GM19025 (cell line): ENCODE measurements around the gene IFITM2.
"Not testable (repeated sequence)": the region's sequence is repeated elsewhere in the genome, so short reads cannot be mapped to it uniquely, and the experiment has no call there.

Experiments used
- ATAC-seq: cut with Tn5 transposase; IDR thresholded peaks from one replicate; pipeline ENCODE4 v1.9.1; 2021; ENCODE audit warnings: mild to moderate bottlenecking, low read depth, moderate library complexity; ENCODE audit not compliant: unreplicated experiment

Gene IFITM2

DNA sequence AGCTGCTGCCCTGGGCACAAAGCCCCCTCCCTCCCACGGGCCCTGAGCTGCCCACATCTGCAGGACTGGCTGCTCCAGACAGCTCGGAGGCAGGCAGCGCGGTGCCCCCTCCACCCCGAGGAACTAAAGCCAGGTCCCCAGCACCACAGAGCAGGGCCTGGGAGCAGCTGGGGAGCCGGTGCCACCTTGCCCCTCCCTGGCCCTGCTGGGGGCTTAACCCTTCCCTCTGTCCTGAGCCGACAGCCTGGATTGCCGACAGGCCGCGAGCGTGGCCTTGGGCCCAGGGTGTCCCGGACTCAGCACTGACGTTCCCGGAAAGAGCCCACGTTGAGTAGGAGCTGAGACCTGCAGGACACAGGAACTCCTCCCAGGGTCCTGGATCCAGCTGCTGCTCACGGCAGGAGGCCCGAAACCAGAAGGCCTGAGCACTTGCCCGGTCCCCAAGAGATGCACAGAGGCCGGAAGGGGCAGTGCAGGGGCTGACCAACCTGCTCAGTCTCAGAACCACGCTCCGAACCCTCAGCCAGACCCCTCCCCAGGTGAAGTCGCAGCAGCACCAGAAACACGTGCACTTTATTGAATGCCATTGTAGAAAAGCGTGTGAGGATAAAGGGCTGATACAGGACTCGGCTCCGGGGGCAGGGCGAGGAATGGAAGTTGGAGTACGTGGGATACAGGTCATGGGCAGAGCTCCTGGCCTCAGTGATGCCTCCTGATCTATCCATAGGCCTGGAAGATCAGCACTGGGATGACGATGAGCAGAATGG lies 11.7 kb downstream of the IFITM2 start:
- ATAC-seq: not testable (repeated sequence)

DNA sequence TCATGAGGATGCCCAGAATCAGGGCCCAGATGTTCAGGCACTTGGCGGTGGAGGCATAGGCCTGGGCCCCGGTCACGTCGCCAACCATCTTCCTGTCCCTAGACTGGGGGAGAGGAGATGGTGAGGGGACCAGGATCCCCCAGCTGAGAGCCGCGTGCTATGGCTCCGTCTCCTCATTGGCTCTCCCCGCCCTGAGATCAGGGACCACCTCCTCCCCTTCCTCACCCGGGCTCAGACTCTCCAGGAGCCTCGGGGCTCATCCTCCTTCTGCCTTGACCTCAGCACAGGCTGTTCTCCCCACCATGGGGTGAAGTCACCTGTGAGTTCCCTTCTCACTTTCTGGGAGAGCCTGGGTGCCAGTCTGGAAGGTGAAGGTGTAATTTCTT lies 12.3 kb downstream of the IFITM2 start:
- not testable (repeated sequence) for ATAC-seq

DNA sequence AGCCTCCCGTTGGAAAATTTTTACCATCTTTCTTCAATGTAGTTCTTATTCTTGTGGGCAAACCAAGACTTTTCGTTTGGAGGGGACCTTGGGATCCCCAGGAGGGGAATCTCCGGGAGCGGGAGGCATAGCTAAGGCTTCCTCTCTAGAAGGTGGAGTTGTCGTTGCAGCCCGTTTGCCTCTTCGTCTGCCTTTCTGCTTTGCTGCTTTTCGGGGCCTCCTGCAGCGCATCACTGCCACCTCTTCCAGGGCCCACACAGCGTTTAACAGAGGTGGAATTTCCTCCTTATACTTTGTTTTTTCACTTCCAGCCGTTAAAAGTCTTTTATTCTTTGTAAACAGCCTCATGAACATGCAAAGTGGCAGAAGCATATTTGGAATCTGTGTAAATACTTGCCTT lies 16.5 kb downstream of the IFITM2 start:
- ATAC-seq: no peak

DNA sequence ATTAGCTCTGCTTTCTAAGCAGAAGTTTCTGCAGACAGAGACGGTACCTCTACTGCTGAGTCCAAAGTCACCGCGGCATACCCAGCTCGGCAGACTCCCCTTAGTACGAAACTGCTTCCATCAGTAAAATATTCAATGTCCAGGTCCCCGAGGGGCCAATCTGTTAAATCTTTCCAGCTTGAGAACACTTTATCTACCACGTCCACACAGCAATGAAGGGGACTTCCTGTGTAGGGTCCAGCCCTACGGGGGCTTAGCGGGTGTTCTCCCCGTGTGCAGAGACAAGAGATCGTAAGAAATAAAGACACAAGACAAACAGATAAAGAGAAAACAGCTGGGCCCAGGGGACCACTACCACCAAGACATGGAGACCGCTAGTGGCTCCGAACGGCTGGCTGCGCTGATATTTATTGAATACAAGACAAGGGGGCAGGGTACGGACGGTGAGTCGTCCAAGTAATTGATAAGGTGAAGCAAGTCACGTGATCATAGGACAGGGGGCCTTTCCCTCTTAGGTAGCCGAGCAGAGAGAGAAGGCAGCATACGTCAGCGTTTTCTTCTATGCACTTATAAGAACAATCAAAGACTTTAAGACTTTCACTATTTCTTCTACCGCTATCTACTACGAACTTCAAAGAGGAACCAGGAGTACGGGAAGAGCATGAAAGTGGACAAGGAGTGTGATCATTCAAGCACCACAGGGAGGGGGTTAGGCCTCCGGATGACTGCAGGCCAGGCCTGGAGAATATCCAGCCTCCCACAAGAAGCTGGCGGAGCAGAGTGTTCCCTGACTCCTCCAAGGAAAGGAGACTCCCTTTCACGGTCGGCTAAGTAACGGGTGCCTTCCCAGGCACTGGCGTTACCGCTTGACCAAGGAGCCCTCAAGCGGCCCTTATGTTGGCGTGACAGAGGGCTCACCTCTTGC lies 17.2 kb downstream of the IFITM2 start:
- ATAC-seq: not testable (repeated sequence)

DNA sequence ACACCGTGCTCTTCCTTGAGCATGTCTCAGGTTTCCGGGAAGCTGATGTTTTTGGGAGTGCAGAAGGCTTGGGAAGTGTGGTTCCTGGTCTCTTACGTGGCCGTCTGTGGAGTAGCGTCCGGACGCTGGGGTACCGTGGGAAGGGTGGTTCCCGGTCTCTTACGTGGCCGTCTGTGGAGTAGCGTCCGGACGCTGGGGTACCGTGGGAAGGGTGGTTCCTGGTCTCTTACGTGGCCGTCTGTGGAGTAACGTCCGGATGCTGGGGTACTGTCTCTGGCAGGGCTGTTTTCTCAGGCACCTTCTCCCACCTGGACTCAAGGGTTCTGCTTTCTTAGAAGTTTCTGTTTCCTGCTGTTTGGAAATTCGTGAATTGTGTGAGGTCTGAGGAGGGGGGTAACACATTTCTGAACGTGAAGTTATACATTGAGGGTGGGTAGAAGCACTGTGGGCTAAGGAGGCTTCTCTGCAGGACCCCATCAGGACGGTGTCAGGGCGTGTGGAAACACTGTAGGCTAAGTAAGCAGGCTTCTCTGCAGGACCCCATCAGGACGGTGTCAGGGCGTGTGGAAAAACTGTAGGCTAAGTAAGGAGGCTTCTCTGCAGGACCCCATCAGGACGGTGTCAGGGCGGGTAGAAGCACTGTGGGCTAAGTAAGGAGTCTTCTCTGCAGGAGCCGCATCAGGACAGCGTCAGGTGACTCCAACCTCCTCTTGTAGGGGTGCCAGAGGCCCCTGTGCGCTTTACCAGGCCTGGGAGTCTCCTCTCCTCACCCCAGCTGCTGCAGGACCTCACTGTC lies 18.4 kb downstream of the IFITM2 start:
- no peak for ATAC-seq

DNA sequence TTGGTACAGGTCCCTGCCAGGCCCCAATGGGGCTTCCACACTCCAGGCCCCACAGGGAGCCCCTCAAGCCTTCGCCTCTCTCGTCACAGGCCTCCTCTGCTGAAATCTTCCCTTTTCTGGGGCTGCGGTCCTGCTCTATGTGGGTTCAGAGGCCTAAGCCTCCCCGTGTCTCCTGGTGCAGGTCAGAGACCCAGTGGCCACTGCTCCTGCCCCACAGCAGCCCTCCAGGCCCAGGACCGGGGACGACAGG lies 18.9 kb downstream of the IFITM2 start:
- ATAC-seq: no peak

DNA sequence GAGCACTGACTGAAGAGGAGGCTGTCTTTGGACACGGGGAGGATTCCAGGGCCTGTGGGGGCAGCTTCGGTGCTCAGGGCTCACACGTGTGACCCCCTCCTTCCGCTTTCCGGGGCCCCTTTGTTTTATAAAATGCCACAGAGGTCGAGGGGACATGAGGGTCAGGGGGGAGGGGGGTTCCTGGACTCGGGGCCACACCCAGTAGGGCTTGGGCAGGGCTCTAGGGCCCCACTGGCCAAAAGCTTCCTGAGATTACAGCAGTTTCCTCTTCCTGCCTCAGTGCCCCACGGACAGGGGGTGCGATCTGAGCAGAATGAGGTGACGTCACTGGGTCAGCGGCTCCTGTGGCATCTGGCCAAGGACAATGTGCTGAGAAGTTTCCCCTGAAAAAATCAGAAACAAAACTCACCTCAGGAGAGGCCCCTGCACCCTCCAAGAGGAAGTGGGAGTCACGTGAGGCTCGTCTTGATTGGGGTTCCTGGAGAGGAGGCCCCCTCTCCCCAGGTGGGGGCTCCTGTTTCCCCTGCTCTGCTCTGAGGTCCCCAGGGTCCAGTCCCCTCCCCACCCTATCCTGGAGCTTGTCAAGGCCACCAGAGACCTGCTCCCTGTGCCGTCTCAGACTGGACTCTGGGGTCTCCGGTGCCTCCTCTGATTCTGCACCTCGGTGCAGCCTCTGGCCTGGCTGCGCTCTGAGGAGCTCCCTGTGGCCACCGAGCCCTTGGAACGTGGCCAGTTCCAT lies 19.4 kb downstream of the IFITM2 start:
- peak; percentile 62 for ATAC-seq

DNA sequence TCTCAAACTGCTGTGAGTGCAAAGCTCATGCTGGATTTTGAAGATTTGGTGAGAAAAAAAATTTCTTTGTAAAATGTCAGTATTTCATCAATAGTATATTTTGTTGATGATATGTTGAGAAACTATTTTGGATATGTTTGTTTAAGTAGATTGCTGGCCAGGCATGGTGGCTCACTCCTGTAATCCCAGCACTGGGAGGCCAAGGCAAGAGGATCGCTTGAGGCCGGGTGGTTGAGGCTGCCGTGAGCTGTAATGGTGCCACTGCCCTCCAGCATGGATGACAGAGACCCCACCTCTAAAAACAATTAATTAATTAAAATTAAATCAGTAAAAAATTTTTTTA lies 19.9 kb downstream of the IFITM2 start:
- no peak for ATAC-seq

DNA sequence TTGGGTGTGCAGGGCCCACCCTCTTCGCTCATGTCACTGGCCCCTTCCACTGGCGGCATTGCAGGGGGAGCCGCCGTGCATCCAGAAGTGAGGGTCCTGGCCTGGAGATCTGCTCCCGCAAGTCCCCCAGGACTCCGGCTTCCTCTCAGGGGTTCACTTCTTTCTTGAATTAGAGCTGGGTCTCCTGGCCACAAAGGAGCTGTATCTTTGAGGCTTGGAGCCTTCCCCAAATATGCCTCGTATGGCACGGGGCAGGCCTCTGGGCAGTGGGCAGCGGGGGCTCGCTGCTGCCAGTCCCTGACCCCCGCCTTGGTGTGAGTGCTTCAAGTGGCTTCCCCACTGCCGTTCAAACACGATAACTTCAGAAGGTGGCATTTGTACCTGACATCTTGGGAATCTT lies 20.4 kb downstream of the IFITM2 start:
- ATAC-seq: no peak

DNA sequence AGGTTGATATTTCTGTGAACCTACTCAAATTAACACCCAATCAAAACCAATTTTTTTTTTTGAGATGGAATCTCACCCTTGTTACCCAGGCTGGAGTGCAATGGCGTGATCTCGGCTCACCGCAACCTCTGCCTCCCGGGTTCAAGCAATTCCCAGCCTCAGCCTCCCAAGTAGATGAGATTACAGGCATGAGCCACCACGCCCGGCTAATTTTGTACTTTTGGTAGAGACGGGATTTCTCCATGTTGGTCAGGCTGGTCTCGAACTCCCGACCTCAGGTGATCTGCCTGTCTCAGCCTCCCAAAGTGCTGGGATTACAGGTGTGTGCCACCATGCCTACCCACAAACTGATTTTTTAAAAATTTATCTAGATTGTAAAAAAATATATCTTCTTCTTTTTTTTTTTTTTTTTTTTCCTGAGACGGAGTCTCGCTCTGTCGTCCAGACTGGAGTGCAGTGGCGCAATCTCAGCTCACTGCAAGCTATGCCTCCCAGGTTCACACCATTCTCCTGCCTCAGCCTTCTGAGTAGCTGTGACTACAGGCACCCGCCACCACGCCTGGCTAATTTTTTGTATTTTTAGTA lies 21.0 kb downstream of the IFITM2 start:
- not testable (repeated sequence) for ATAC-seq

DNA sequence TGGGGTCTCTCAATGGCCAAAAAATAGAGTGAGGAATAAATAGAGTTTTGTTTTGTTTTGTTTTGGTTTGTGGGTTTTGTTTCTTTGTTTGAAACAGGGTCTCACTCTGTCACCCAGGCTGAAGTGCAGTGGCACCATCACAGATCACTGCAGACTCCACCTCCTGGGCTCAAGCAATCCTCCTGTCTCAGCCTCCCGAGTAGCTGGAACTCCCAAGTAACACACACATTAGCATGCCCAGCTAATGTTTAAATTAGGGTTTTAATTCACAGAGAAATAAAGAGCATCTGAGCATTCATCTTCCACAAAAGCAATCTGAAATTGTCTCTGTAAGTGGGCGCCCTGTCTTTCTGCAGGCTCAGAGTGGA lies 22.3 kb downstream of the IFITM2 start:
- no peak for ATAC-seq

DNA sequence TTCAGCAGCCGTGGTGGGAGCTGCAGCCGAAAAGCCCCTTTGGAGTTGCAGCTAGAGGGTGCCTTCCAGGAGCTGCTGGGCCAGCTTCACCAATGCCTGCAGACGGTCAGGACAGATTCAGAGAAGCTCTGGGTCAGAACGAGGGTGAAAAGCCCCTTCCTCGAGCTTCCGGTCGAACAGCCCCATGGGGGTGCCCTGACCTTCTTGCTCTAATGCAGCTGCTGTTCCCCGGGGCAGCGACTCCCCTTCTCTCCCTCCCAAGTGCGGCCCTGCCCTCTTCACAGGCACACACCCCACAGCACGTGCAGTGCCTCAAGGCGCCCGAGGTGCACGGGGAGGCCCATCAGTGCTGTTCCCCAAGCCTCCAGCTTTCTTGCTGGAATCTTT lies 22.7 kb downstream of the IFITM2 start:
- ATAC-seq: no peak

DNA sequence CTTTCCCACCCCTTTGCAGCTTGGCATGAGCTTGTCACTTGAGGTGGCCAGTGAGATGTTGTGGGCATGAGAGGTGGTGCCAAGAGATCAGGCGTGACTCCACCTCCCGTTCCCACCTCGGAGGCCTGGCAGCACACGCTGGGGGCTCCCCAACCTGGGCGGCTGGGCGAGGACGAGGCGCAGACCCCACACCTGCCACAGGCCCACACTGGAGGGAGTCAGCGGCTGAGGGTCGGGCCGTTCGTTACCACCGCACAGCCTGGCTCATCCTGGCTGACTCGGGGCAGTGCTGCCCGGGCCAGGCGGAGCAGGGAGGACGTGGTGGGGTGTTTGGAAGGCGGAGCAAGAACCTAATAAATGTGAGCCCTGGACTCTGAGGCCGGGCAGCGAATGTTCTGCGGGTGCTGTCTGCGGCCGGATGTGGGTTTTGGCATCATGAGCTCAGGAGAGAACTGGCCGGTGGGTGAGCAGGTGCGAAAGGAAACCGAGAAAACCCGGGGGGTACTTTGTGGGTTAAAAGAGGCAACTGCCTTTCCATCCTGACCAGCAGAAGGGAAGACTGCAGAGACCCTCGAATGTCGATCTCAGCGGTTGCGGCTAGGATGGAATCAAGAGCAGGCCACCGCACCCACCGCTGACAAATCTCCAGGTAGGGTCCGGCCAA lies 23.2 kb downstream of the IFITM2 start:
- no peak for ATAC-seq

DNA sequence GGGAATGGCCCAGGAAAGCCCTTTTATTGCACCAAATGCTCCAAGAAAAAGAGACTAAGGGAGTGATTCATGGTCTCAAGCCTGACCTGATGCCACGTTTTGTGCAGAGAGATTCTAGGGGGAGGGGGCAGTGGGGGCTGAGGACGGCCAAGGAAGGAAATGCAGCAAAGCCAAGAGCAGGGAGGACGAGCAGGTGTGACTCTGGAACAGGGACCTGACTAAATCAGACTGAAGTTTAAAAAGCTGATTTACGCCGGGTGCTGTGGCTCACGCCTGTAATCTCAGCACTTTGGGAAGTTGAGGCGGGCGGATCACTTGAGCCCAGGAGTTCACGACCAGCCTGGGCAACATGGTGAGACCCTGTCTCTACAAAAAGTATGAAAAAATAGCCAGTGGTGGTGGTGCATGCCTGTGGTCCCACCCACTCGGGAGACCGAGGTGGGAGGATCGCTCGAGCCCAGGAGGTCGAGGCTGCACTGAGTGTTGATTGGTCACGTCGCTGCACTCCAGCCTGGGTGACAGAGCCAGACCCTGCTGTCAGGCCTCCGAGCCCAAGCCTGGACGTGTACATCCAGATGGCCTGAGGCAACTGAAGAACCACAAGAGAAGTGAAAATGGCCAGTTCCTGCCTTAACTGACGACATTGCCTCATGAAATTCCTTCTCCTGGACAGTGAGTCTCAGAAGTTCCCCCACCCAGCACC lies 23.9 kb downstream of the IFITM2 start:
- no peak for ATAC-seq

DNA sequence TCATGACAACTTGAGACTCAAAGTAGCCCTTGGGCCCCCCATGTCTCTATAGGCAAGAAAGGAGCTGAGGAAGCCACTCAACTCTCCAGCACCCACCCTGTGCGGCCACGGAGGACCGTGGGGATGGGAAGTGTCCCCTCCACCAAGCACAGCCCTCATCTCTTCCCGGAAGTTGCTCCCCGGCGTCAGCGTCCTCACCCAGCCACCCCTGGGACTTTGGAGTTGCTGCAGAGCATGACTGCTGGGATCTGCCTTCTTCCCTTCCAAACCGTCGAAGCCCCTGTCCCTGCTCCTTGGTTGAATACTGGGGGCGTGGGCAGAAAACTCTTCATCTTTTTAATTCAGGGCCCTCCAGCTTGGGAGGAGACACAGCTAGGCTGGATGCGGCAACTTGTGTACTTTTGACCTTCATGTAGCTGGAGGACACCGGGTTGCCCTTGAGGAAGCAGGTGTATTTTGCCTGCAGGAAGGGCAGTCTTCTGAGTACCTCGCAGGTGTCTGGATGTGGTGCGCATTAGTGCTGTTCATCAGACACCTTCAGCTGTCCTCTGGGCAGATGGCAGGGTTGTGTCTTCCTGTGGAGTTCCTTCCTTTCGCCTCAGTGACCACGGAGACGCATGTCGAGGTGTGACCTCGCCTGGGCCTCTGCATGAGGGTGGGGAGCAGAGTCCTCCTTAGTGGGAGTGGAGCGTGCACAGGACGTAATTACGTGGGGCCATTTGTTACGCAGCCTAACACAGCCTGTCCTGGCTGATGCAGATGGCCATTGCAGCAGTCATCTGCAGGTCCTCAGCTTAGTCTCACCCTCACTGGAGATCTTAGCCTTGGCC lies 25.2 kb downstream of the IFITM2 start:
- ATAC-seq: no peak

DNA sequence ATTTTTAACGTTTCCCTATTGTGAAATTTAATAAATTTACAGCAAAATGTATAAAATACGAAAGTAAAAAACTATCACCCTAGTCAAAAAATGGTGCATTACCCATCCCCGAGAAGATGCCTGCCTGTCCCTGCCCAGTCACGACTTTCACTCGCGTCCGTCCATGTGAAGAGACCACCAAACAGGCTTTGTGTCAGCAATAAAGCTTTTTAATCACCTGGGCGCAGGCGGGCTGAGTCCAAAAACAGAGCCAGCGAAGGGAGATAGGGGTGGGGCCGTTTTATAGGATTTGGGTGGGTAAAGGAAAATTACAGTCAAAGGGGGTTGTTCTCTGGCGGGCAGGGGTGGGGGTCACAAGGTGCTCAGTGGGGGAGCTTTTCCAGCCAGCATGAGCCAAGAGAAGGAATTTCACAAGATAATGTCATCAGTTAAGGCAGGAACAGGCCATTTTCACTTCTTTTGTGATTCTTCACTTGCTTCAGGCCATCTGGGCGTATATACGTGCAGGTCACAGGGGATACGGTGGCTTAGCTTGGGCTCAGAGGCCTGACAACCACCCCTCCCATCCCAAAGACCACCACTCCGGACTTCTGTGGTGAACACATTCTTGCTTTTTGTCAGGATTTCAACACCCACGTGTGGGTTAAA lies 26.1 kb downstream of the IFITM2 start:
- not testable (repeated sequence) for ATAC-seq

DNA sequence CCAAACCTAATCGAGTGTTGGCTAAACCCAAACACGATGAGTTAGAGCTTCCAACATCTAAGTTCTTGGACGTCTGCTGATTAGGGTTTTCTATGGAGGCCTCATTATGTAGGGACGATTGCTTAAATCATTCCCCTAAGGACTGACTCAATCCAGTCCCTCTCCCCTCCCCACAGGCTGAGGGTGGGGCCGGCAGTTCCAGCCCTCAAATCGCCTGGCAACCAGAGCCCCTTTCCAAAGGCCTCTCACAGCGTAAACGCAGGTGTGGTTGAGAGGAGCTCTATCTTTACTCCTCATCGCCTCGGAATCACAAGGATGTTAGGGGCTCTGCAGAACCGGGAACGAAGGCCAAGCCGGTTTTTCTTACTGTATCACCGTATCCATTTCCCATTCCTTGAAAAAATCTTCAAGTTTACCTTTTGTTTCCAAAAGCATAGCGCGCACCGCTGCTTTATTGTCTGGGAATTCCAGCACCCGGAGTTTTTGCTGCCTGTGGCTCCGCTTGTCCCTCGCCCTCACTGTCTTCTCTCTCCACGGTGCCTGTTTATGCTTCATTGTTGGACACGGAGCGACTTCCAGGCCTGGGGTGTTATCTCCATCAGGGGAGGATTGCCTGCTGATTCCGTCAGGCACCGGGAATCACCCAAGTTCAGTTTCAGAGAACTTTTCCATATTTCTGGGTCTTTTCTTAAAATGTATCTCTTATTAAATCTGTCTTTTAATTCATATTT lies 26.8 kb downstream of the IFITM2 start:
- ATAC-seq: no peak
